Left cardiac atrium (tissue), 4 donors: Measurements from ENCODE around the gene KCNG1. TPM values are rescaled to one million over a fixed set of nuclear protein-coding genes. Genes with fewer than 3 reads are reported as not detected.

Source experiments
- ATAC-seq, 2 donors: fragments of 200-7000 bp; cut with Tn5 transposase; one replicate each; pipeline ENCODE4 v1.9.1; 2020; ENCODE audit warnings: mild to moderate bottlenecking in 2 of 2, moderate library complexity in 2 of 2
- DNase-seq: peaks from one replicate; pipeline ENCODE4 v3.0.0-alpha.2; 2020
- intact Hi-C, 2 donors: fragments of 100-400 bp; cut with DNase I; formaldehyde crosslinking; loops; one replicate each; pipeline versions ENCODE4 v1.14.1 to v1.15.1; 2022 to 2023
- total RNA-seq, 2 donors: library from RNA; stranded (reverse); fragmentation: NEBNext Ultra II Directional; extraction: Animal tissue kit (Norgen Biotek cat#: 25700); gene quantifications; one replicate each; pipeline ENCODE4 v1.2.1, GENCODE V29; 2021
- donor health status: DM: no; HTN: yes; CAD: no.
- donor health status: DM: no; HTN: yes; CAD: no; lungs with severe emphysema.
- donor health status: DM: yes; HTN: yes; CAD: no.
- donor health status: Dilated cardiomyopathy.

Gene KCNG1
- total RNA-seq, 2 donors from 2014 or later: 0.27 to 0.65 TPM

DNA sequence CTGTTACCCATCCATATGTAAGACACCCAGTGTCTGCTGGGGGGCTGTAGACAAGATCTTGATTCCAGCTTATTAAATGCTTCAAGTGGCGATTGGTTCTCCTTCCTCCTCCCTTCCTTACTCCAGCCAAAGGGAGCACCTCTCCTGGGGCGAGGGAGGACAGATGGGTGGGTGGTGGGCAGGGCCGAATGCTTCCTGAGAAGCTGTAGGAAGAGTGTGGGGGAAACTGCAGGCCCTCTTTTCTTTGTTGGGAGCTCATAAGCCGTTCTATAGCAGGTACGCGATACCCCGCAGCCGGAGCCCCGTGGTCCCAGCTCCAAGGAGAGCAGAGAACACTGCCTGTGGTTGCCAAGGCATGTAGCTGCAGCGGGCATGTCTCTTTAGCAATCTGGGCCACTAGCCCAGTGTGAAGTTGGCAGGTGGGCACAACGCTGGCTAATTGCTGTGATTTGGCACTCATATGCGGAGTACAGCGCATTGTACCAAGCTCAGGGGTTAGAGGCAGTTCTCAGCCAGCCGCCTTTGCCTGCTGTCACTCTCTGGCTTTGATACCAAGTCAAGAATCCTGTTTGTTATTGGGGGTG is 14.7 kb upstream of the KCNG1 start:
- intact Hi-C loops: no loop called here
- no peak for DNase-seq
- no peak for ATAC-seq

DNA sequence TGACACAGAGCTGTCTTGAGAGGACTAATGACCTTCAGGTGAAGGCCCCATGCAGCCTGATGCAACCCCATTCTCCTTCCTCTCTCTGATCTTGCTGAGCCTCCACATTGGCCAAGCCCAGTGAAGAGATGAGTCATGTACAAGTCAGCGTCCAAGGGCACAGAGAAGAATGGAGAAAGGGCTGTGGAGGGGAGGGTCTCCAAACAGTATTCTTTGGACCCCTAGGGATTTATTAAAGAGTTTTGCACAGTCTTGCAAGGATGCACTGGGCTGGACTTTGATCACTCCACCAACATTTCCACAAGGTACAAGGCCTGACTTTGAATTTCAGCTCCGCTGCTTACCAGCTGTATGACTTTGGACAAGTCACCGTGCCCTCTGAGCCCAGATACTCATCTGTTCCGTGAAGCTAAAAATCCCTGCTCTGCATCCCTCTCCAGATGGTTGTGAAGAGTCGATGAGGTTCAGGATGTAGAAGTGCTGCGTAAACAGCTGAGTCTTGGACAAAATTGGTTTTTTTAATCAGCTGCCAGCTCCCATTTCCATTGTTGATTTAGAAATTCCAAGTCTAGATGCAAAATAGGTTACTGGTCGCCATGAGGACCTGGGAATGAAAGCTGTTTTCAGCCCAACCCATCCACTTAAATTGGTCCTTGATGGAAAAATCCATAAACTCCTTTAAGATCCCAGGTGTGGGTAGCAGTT is 14.1 kb upstream of the KCNG1 start:
- DNase-seq: no peak
- intact Hi-C loops: no loop called here
- ATAC-seq: no peak

- intact Hi-C loops: no loop called here
- ATAC-seq: no peak
- no peak for DNase-seq
Observed at GRCh38 chr20:51036226-51036625, 13.3 kb upstream of the KCNG1 start.

- no peak for ATAC-seq
- intact Hi-C loops: no loop called here
- DNase-seq: no peak
Observed at GRCh38 chr20:51034988-51035656, 12.2 kb upstream of the KCNG1 start.

DNA sequence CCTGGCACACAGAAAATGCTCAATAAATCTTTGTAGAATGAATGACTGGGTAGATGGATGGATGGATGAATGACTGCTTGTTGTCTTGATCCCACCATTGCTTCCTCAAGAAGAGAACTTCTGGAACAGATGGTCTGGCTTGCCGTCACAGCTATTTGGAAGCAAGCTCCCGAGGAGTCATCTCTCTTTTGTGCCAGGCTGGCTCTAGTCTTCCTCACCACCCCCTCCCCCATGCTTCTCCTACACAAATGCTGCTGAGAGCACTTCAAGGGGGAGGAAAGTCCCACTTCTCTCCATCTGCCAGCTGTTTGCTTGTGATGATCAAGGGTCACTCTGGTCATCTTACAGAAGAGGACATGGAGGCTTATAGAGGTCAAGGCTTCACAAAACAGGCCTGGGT is 11.6 kb upstream of the KCNG1 start:
- no peak for ATAC-seq
- DNase-seq: no peak
- intact Hi-C loops: no loop called here

DNA sequence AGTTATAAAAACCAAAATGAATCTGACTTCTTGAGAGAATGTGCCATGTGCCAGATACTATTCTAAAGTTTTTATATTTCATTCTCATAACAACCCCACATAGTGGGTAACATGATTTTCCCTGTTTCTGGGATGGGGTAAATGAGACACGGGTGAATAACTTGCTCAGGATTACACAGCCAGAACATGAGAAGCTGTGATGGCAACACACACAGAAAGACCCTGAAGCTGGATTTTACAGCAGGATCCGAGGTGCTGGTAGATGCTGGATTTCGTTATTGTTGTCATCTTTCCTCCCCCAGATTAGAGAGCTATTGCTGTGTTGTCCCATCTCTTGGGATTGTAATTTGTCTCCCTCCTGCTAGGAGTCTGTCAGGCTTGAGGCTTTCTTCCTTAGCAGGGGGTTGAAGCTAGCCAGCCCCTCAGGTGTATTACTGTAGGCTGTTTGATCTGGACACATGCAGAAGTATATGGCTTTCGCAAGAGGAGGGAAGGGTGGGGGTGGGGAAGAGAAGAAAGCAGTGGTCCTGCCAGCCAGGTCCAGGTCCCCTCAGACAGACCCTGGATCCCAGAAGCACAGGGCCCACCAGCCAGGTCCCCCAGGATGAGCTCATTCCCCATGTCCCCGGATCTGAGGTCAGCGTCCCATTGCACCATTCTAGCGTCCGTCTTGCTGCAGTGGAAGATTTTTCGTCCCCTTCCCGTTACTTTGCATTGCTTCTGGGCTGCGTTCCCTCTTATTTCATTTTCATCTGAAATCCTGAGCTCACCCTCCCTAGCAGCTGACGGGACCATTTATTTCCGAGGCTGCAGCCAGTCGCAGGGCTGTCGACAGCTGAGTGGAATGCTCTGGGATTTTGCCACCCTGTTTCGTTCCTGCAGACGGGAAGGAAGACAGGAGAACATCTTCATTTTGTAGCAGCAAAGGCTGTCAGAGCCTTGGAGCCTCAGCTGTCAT is 7.3 kb upstream of the KCNG1 start:
- peak; percentile 33 for DNase-seq
- intact Hi-C loops: no loop called here
- peak; percentile 32 to 41 for ATAC-seq

DNA sequence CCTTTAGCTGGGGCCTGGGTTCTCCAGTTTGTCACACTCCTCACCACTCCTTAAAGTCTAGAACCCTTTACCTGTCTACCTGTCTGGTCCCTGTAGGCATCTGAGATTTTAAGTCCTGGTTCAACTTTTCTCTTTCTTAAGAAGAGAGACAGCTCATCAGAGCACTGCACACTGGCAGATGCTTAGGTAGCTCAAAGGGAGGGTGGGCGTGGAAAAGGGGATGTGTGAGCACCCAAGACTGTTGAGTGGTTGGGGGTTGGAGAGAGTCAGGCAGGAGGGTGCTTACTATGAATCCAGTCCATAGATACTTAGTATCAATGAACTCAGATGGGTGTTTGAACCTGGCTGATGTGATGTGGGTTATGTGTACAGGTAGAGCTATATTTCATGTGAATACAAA is 6.6 kb upstream of the KCNG1 start:
- intact Hi-C loops: no loop called here
- ATAC-seq (no peak), DNase-seq (no peak)

DNA sequence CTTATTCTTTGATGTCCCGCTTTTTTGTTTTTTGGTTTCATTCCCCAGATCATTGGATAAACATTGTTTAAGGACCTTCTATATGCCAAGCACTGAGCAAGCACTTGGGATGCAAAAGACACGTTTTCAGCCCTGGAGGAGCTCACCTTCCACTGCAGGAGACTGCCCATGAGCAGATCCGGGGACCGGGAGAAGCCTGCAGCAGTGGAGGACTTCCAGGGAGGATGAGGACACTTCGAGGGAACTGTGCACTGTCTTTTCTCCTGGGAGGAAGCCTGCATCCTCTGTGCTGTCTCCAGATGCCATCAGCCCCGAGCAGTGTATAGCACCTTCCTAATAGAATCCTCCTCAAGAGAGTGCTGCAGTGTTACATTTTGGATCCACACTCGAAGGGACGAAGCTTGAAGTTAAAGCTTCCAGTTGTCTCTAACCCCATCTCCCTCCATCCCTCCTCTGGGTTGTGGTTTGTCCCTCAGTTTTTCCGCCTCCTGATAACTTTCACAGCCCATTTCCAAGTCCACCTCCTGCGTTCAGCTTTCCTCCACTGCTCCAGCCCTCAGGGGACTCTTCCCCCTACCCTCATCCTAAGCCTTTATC is 5.8 kb upstream of the KCNG1 start:
- ATAC-seq: no peak
- intact Hi-C loops: no loop called here
- DNase-seq: no peak

GRCh38 chr20:51027035-51027795 is 4.3 kb upstream of the KCNG1 start:
- no peak for ATAC-seq
- intact Hi-C loops: no loop called here

DNA sequence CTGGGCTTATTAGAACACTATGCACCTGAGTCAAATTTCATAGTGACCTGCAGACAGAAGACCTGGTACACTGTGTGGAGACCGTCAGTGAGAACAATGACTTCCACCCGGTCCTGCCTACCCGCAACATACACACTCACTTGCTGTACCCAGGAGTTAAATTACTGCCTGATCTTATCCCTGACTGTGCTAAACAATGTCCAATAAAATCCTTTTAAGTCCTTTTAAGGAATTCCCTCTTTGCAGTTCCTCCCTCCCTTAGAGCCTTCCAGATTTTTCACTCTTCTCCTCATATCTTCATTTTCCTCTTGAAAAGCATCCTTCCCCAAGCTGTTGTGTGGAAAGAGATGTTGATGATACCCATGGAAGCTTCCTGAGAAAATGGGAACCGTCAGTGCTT is 3.4 kb upstream of the KCNG1 start:
- intact Hi-C loops: no loop called here
- ATAC-seq: no peak
- DNase-seq: no peak

More at GRCh38 chr20:51027035-51027795, 4.3 kb upstream of the KCNG1 start:
- no peak for DNase-seq

DNA sequence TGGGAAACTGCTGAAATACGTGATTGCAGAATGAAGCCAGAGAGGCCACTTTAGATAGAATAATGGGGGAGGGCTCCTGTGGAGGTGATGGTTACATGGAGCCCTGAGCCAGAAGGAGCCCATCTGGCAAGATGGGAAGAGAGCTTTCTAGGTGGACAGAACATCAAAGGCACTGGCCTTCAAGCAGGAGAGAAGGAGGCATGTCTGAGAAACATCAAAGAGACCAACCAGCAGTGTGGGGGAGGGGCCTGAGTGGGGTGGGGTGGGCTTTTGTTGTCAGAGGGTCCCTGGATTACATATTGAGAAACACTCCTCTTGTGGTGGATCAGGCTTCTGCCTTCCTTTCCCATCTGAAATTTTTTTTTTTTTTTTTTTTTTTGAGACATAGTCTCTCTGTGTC is 1.9 kb upstream of the KCNG1 start:
- ATAC-seq (no peak), DNase-seq (no peak)
- intact Hi-C loops: no loop called here

DNA sequence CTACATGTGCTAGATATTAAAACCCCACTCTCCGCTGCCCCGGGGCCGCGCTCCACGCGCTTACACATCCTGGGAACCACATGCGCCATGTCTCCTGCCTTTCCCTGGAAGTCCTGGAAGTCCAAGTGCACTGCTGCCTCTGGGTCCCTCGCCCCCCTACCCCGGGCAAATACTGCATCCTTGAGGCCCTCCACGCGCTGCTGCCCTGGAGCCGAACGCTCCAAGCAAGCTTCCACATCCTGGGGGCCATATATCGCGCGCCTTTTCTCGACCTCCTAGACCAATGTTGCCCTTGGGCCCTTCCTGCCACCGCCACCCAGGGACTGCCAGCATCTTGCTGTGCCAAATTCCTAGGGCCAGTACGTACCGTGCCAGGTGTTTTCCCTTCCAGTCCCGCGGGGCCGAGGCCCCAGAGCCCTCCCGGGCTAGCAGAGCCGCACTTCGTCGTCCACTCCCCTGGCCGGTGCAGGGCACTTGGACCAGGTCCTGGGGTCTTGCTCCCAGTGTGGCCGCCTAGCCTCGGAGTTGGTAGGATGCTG is 779 bp upstream of the KCNG1 start:
- ATAC-seq: no peak
- no peak for DNase-seq
- intact Hi-C loops: no loop called here

GRCh38 chr20:51022227-51022802 is 592 bp downstream of the KCNG1 start:
- DNase-seq (no peak), ATAC-seq (no peak)
- intact Hi-C loops: no loop called here

GRCh38 chr20:51021067-51022025 is 1.6 kb downstream of the KCNG1 start:
- no peak for DNase-seq
- intact Hi-C loops: no loop called here
- ATAC-seq: no peak

DNA sequence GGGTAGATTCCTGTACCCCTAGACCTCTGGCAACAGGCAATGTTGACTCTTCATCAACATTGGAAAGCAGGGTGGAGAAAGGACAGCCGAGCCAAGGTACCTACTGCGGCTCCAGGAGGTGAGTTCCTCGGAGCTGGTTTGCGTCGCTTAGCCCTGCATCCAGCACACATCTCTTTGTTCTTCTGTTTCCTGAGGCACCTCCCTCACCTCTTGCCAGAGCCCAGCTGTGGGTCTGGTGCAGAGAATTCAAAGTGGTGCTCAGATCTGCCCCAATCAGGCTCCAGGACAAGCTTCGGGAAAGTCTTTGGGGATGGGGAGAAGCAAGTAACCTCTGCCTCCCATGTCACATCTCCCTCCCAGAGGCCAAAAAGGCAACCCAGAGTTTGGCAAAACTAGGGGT is 2.2 kb downstream of the KCNG1 start:
- ATAC-seq (no peak), DNase-seq (no peak)
- intact Hi-C loops: no loop called here

DNA sequence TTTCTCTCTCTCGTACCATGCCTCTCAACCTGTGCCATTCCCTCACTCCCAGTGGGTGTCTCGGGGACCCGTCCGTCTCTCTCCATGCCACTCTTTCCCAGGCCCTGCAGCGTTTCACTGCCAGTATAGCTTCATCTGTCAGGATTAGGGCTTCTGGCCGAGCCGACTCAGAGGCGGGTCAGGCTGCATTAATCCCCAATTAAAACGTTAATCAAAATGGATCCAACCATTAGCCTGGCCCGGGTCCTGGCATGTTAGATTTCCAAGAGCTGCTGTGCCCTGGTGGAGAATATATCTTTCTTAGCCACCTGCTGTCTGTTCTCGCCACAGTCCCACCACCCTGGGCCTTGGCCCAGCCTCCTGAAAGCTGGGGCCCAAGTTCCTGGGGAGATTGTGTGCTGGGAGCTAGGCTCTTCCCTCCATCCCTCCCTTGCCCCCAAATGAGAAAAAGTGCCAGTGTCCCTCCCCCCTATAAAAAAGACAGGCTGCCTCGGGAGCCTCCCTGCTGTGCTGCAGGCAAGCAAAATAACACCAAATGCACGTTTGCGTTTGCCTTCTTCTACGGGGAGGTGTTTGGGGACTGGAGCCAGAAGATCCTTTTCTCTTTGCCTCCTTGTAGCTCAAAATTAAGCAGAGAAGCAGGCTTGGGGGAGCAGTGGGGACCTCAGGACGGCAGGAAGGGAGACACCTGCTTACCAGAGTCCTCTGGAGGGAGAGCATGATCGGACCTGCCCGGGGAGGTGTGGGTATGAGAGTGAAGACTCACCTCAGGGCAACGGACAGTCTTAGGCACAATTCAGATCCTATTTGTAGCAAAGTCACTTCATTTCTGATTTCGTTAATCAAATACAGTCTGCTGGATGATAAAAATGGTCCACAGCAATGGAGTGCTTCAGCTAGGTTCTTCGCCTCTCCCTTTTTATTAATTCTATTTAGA is 3.0 kb downstream of the KCNG1 start:
- intact Hi-C loops: no loop called here
- DNase-seq (no peak), ATAC-seq (no peak)
